Stimulated activated CD8-positive, alpha-beta memory T cell treated with anti-CD3 and anti-CD28 coated beads, Interleukin-15, amount 100 ng/mL, for 1 hour (primary cell): Measurements from ENCODE around the gene SLC19A2.

Experiments used
- DNase-seq: peaks from one replicate; pipeline ENCODE4 v3.0.0-alpha.2; 2020; ENCODE audit warnings: low read depth

SLC19A2 gene

GRCh38 chr1:169474302-169474995 is 11.3 kb downstream of the SLC19A2 start:
- DNase-seq, result no peak

- DNase-seq, result no peak
These were observed 12.4 kb downstream of the SLC19A2 start for GRCh38 chr1:169473347-169473746.

- DNase-seq, result no peak
These were observed 13.0 kb downstream of the SLC19A2 start for GRCh38 chr1:169472738-169473137.

- no peak for DNase-seq
These were observed 16.8 kb downstream of the SLC19A2 start for GRCh38 chr1:169468982-169469381.

- no peak for DNase-seq
These were observed 19.2 kb downstream of the SLC19A2 start for GRCh38 chr1:169466259-169467230.

GRCh38 chr1:169465281-169465680 is 20.5 kb downstream of the SLC19A2 start:
- DNase-seq, result no peak

GRCh38 chr1:169462385-169462784 is 23.4 kb downstream of the SLC19A2 start:
- DNase-seq, result no peak

- no peak for DNase-seq
These were observed 24.2 kb downstream of the SLC19A2 start for GRCh38 chr1:169461390-169462000.

- no peak for DNase-seq
These were observed 25.4 kb downstream of the SLC19A2 start for GRCh38 chr1:169460191-169460833.

- DNase-seq, result no peak
These were observed 28.3 kb downstream of the SLC19A2 start for GRCh38 chr1:169457443-169457842.

GRCh38 chr1:169456029-169456428 is 29.7 kb downstream of the SLC19A2 start:
- no peak for DNase-seq

- DNase-seq, result no peak
These were observed 32.8 kb downstream of the SLC19A2 start for GRCh38 chr1:169452921-169453320.

GRCh38 chr1:169451218-169451824 is 34.4 kb downstream of the SLC19A2 start:
- DNase-seq, result no peak

GRCh38 chr1:169443923-169444322 is 41.8 kb downstream of the SLC19A2 start:
- no peak for DNase-seq

- peak; percentile 11 for DNase-seq
These were observed 58.6 kb downstream of the SLC19A2 start, which contains the start of gene CCDC181 for GRCh38 chr1:169427081-169427641. TSS of gene CCDC181 (minus strand) at chr1:169427474. CDS start at chr1:169424927, 2,547 bp downstream.

- no peak for DNase-seq
These were observed 59.5 kb downstream of the SLC19A2 start for GRCh38 chr1:169426174-169426705.

GRCh38 chr1:169421309-169421708 is 64.4 kb downstream of the SLC19A2 start:
- DNase-seq, result no peak

GRCh38 chr1:169414952-169415351 is 70.8 kb downstream of the SLC19A2 start:
- DNase-seq, result no peak
